ENCODE results near the gene PTPRQ. TPM values are rescaled to one million over a fixed set of nuclear protein-coding genes. Genes with fewer than 3 reads are reported as not detected.

PTPRQ gene
- total and polyA plus RNA-seq, 2 of the 8 experiments (the other 6 are each of a cell fraction or from before 2014, with no cell fraction given) = not detected

GRCh38 chr12:80589077-80589476 is 145.0 kb downstream of the PTPRQ start:
- FAIRE-seq = no peak
- Histone ChIP-seq H3K9ac (replicated peaks in 1 of 4; ENCODE audit: extremely low read depth in 1 of 4, low read depth in 3 of 4, low read length in 3 of 4) (no peak overlapping the region), H2BK12ac (ENCODE audit: low read depth, low read length) (no peak overlapping the region), H2BK5ac (ENCODE audit: low read depth, low read length) (no peak overlapping the region), H3K14ac (ENCODE audit: insufficient read length) (no peak overlapping the region), H2AK5ac (ENCODE audit: low read depth, low read length) (no peak overlapping the region), H3K27ac (ENCODE audit: low read depth, low read length) (no peak overlapping the region), H3K18ac (ENCODE audit: extremely low read depth, low read length) (no peak overlapping the region), H2BK120ac (replicated peaks; ENCODE audit: low read depth, low read length) (no peak overlapping the region), H3K23me2 (ENCODE audit: low read depth, low read length) (no peaks in the 10 kb centered on the region; the same call in 1 of the 2 replicates), H4K5ac (ENCODE audit: insufficient read length, low read depth, low read length) (no peak overlapping the region), H3K23ac (ENCODE audit: insufficient read length) (no peak overlapping the region), H3K56ac (replicated peaks; ENCODE audit: insufficient read length, low read depth, low read length) (no peak overlapping the region), H3K79me2 (ENCODE audit: control insufficient read depth in 1 of 2, insufficient read depth in 2 of 2, low read length in 2 of 2) (no peaks in the 10 kb centered on the region), H3K4me1 (replicated peaks in 1 of 4; ENCODE audit: control insufficient read depth in 3 of 4, insufficient read depth in 4 of 4, low read length in 3 of 4) (no peaks in the 10 kb centered on the region), H3K4me3 (ENCODE audit: extremely low read depth in 1 of 4, insufficient read depth in 2 of 4, low read depth in 3 of 4, low read length in 4 of 4) (no peak overlapping the region), H2BK15ac (ENCODE audit: low read length) (no peak overlapping the region), H3K4ac (replicated peaks; ENCODE audit: insufficient read length, low read depth, low read length) (no peak overlapping the region), H3K36me3 (ENCODE audit: control insufficient read depth in 2 of 4, insufficient read depth in 4 of 4, low read length in 3 of 4) (no peaks in the 10 kb centered on the region), H2AFZ (ENCODE audit: low read length) (peak overlapping the region; percentile 22; the same call in 1 of the 2 replicates), H2BK20ac (ENCODE audit: low read length) (no peak overlapping the region), H4K91ac (replicated peaks; ENCODE audit: insufficient read length, low read length) (no peak overlapping the region), H3K9me3 (ENCODE audit: insufficient read depth in 2 of 2, low read depth in 1 of 2, low read length in 1 of 2) (no peaks in the 10 kb centered on the region), H3K79me1 (ENCODE audit: low read depth, low read length) (no peaks in the 10 kb centered on the region), H3K4me2 (ENCODE audit: insufficient read depth in 1 of 2, low read depth in 2 of 2, low read length in 2 of 2) (no peak overlapping the region), H4K8ac (ENCODE audit: extremely low read depth, insufficient read depth, low read length) (no peak overlapping the region), H4K20me1 (replicated peaks in 1 of 2; ENCODE audit: control insufficient read depth in 1 of 2, insufficient read depth in 2 of 2, low read length in 2 of 2) (no peaks in the 10 kb centered on the region), H3K27me3 (replicated peaks in 1 of 4; ENCODE audit: control insufficient read depth in 3 of 4, extremely low read depth in 1 of 4, insufficient read depth in 3 of 4, low read length in 3 of 4) (no peaks in the 10 kb centered on the region)
- POLR2A ChIA-PET (ENCODE audit: partially characterized antibody) = no interaction called here
- CTCF ChIA-PET (ENCODE audit: partially characterized antibody) = interaction anchor here (1.0 to 2.6 kb wide), 4 partner anchors 9 to 174 kb away, joined by 3 to 8 read pairs (median 3); no protein-coding TSS in a partner anchor
- no peak for DNase-seq (ENCODE audit: low read depth in 1 of 2, low spot score in 2 of 2)
- TF ChIP-seq SIRT6 (IDR thresholded peaks at IDR 0.05; ENCODE audit: low read length) = no peak
- TF ChIP-seq NANOG (IDR thresholded peaks at IDR 0.05; ENCODE audit: insufficient read depth, low read depth, low read length, poor library complexity, severe bottlenecking) = no peak
- no peak for TF ChIP-seq POLR2AphosphoS5 (IDR thresholded peaks at IDR 0.05; ENCODE audit: low read depth, low read length)
- no peak for TF ChIP-seq TEAD4 (IDR thresholded peaks at IDR 0.05; ENCODE audit: low read depth, low read length)
- TF ChIP-seq CBX5 (IDR thresholded peaks at IDR 0.05; ENCODE audit: low read depth, low read length) = no peak
- TF ChIP-seq RNF2 (IDR thresholded peaks at IDR 0.05; ENCODE audit: borderline replicate concordance, low read depth, low read length, missing control alignments, poor library complexity, severe bottlenecking) = no peak
- no peak for TF ChIP-seq BCL11A (IDR thresholded peaks at IDR 0.05; ENCODE audit: low read depth in 2 of 2, low read length in 2 of 2)
- TF ChIP-seq CHD1 (IDR thresholded peaks at IDR 0.05; ENCODE audit: low read depth, low read length) = no peak
- no peak for TF ChIP-seq ATF2 (IDR thresholded peaks at IDR 0.05; ENCODE audit: low read length)
- TF ChIP-seq HDAC6 (IDR thresholded peaks at IDR 0.05; ENCODE audit: low read depth, low read length) = no peak
- TF ChIP-seq SIN3A (conservative IDR thresholded peaks at IDR 0.05 in 1 of 2, IDR thresholded peaks at IDR 0.05 in 1 of 2; ENCODE audit: low read depth in 1 of 2, low read length in 2 of 2) = no peak
- no peak for TF ChIP-seq BACH1 (IDR thresholded peaks at IDR 0.05; ENCODE audit: low read length)

Measured in H1 (cell line).